ENCODE measurements around the gene ZDHHC23.
A peak's percentile ranks its signal among the peaks of the same experiment; 100 is the strongest.

ZDHHC23 gene

DNA sequence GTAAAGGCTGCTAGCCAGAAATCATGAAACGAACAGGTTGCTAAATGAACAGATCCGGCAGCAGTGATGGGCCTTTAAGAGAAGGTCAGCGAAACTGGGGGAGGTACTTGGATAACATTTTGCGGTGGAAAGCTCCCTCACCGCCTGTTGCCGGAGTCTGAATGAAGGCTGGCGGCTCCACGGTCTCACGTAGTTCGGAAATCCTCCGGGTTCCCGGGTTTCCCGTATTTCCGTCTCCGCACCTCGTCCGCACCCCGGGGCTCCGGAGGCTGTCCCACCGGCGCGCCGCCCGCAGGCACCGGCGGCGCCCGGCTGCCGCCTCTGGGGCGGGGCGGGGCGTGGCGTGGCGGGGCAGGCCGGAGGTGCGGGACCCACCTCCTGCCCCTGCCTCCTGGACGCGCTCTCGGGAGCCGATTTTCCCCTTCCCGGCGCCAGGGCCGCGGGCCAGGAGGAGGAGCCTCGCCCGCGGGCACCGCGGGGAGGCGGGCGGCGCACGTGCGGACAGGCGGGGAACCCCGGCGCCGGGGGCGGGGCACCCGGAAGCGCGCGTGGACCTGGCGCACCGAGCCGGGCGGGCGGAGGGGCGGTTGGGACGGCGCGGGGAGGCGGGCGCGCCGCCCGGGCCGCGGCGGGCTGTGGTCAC is at the start of gene ZDHHC23:
TSS of gene ZDHHC23 (plus strand) at position 642 of the 643 bp plus-strand sequence. CDS start 790 bp downstream, outside the sequence.
- peak; percentile 27 for DNase-seq (ENCODE audit: low read depth)

DNA sequence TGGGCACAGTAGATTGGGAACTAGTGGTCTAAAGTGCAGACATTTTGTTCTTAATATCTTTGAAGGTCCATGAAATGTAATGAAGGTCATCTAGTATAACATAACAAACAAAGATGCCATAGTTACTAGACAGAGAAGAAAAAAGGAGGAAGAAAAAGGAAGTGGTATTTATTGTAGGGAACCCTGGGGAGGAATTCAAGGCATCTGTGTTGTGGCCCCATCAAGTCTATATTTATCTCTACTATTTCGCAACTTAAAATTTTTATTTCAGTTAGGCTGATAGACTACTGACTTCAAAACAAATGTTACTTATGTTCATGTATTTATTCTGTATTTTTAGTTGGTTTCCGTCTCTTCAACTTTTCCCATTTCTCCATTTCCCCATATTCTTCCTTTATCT is 48.9 kb upstream of the ZDHHC23 start:
- no peak for DNase-seq (ENCODE audit: low read depth)

DNA sequence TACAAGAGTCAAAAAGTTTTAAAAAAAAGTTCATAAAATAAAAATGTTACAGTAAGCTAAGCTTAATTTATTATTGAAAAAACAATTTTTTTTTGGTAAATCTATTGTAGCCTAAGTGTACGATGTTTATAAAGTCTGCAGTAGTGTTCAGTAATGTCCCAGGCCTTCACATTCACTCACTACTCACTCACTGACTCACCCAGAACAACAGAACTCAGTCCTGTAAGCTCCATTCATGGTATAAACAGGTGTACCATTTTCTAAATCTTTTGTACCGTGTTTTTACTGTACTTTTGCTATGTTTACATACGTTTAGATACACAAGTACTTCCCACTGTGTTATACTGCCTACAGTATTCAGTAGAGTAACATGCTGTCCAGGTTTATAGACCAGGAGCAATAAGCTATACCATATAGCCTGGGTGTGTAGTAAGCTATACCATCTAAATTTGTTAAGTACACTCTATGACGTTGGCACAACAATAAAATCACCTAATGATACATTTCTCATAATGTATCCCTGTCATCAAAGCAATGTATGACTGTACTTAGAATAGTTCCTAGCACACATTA is 41.2 kb upstream of the ZDHHC23 start:
- no peak for DNase-seq (ENCODE audit: low read depth)

GRCh38 chr3:113908133-113908532 is 39.7 kb upstream of the ZDHHC23 start:
- no peak for DNase-seq (ENCODE audit: low read depth)

DNA sequence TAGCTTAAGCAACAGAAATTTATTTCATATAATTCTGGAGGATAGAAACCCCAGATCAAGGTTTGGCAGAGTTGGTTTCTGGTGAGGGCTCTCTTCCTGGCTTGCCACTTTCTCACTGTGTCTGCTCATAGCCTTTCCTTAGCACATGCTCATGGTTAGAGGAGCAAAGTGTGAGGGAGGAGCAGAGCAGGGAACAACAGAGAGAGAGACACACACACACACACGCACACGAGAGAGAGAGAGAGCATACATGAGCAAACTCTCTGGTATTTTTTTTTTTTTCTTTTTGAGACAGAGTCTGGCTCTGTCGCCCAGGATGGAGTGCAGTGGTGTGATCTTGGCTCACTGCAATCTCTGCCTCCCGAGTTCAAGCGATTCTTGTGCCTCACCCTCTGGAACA is 36.8 kb upstream of the ZDHHC23 start:
- DNase-seq (ENCODE audit: low read depth): no peak

- no peak for DNase-seq (ENCODE audit: low read depth)
Observed at GRCh38 chr3:113912552-113913236, 35.1 kb upstream of the ZDHHC23 start.

DNA sequence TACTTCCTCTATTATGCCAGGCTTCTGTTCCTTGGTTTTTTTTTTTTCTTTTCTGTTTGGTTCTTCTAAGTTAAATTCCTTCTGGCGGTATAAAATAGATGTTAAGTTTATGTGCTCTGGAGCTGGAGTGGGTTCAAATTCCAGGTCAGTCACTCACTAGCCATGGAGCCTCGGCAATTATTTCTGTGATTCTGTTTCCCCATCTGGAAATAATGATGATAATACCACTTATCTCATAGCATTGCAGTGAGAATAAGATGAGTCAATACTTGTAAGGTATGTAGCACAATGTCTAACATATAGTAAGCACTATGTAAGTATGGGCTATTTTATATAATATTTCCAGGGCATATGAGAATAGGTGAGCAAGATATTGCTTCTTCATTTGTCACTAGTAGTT is 33.2 kb upstream of the ZDHHC23 start:
- DNase-seq (ENCODE audit: low read depth): no peak

GRCh38 chr3:113927556-113927955 is 20.3 kb upstream of the ZDHHC23 start:
- DNase-seq (ENCODE audit: low read depth): no peak

GRCh38 chr3:113946831-113947230 is 982 bp upstream of the ZDHHC23 start:
- no peak for DNase-seq (ENCODE audit: low read depth)

DNA sequence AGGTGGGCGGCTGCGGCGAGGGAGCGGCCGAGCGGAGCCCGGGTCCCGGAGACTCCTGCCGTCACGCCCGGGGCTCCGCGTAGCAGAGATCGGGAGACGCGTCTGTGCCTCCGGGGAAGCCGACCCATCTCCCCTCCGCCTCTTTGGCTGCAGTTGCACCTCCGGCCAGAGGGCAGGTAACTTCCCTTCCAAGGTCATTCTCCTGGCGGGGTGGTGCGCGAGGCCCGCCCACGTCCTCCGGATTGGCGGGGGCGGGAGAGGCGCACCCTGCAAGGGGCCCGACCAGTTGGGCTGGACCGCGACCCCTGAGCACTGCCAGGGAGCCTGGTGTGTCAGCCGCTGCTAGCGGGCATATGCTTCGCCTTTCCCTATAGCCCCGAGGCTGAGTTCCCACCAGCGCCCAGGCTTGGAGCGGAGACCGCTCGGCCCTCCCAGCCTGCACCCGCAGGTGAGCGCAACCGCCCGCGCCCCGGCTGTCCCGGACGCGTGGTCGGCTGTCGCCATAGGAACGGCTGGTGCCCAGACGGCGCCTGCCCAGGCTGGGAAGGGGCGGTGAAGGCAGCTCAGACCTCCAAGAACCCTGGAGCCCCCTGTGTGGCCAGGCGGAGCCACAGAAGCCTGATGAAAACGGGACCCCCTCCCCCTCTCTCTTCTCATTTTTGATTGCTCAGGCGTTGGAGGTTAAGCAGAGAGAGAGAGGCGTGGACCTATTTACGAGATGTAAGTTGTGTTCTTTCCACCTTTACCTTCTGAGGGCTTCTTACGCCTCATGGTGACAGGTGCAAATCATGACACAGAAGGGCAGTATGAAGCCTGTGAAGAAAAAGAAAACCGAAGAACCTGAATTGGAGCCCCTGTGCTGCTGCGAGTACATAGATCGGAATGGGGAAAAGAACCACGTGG is 453 bp downstream of the ZDHHC23 start:
- DNase-seq (ENCODE audit: low read depth): no peak

DNA sequence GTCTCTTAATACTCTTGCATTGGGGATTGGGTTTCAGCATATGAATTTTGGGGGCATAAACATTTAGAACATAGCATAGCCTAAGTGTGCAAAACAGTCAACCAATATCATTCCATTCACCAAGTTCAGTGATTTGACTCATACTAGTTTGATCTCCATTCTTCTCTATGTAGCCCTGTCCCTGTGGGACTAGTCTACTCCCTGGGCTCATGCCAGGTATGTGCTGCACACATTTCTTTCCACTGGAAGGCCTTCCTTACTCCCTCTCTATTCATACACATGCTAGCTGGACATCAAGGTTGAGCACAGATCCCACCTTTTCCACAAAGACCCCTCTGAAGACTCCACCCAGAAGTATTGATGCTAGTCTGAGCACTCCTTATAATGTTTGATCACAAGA is 5.1 kb downstream of the ZDHHC23 start:
- DNase-seq (ENCODE audit: low read depth): no peak

GRCh38 chr3:113953677-113954076 is 5.9 kb downstream of the ZDHHC23 start:
- no peak for DNase-seq (ENCODE audit: low read depth)

- DNase-seq (ENCODE audit: low read depth): no peak
Observed at GRCh38 chr3:113954091-113954685, 6.4 kb downstream of the ZDHHC23 start.

DNA sequence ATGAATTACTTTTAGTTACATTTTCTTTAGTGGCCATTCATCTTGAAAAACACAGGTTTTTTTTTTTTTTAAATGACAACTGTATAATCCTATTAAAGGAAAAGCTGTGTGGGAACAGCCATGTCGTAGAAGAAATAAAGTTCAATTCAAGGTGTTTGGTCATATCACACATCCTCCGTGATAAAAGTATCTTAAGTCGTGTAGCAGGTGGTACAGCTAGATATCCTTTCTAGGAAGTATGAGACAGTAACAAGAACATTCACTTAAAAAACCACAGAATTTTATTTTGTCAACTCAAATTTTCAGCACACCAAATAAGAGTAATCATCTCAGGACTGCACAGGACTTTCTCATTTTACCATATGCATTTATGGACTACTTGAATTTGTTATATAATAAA is 16.1 kb downstream of the ZDHHC23 start:
- no peak for DNase-seq (ENCODE audit: low read depth)

GRCh38 chr3:113966172-113966571 is 18.4 kb downstream of the ZDHHC23 start:
- DNase-seq (ENCODE audit: low read depth): no peak

GRCh38 chr3:113968986-113969385 is 21.2 kb downstream of the ZDHHC23 start:
- no peak for DNase-seq (ENCODE audit: low read depth)

GRCh38 chr3:113977822-113978221 is 30.0 kb downstream of the ZDHHC23 start:
- no peak for DNase-seq (ENCODE audit: low read depth)

- no peak for DNase-seq (ENCODE audit: low read depth)
Observed at GRCh38 chr3:113979916-113980315, 32.1 kb downstream of the ZDHHC23 start.

- no peak for DNase-seq (ENCODE audit: low read depth)
Observed at GRCh38 chr3:113981803-113982202, 34.0 kb downstream of the ZDHHC23 start.

DNA sequence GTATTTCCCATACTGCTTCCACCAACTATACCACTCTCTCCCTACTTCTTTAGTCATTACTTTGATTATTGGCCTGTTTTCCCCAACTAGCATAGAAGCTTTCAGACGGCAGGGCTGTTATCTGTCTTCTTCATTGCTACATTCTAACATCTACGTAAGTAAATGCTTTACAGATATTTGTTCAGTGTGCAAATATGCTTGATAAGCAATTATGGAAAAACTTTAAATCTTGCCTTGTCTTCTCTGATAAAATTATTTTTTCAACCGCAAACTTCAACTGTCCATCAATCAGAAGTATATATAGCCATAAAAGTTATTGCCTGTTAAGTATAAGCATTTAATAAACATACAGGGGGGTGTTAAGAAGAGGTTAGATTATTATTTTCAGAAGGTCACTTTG is 35.7 kb downstream of the ZDHHC23 start:
- no peak for DNase-seq (ENCODE audit: low read depth)

DNA sequence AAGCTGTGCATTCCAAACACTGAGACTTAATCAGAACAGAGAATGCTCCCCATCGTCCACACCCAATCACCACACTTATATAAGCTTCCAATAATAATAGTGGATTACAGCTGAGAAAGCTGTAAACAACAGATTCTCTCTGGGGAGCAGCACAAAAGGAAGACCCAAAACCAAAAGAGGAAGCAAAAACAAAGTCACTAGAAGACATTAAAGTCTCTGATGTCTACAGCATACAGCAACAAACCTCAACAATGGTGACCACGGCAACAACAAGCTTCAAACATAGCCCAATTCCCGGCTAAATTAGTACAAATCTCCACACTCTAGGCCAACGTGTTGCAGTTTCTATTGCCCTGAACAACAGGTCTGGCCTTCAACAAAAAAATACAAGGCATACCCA is 37.7 kb downstream of the ZDHHC23 start:
- DNase-seq (ENCODE audit: low read depth): no peak

DNA sequence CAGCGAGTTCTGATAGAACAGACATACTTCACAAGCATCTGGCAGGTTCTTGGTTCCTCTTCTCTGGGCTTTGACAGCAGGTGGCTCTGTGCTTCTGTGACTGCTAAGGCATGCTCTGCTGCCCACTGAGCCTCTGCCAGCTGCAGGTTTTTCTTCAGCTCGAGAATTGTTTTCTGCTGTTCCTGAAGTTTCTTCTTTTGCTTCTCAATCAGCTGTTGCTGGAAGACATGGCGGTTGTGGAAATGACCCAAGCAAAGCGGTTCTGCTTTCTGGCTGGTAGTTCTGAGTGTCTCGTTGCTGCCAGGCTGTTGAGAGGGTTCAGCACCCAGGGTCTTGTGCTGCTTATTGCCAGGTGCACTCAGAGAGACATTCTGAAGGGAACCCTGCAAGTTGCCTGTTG is 57.7 kb downstream of the ZDHHC23 start:
- DNase-seq (ENCODE audit: low read depth): no peak

All from stimulated activated CD8-positive, alpha-beta memory T cell treated with anti-CD3 and anti-CD28 coated beads, Interleukin-15, amount 100 ng/mL, for 1 hour (primary cell).